Ovary (tissue), 9 donors: ENCODE data around the gene ATF2. TPM values are rescaled to one million over a fixed set of nuclear protein-coding genes. Genes with fewer than 3 reads are reported as not detected.

ENCODE experiments used
- DNase-seq, 5 donors: peaks; one replicate each; pipeline ENCODE4 v3.0.0-alpha.2; 2019 to 2020
- H3K27ac ChIP-seq, 2 donors: fragments of 200-600 bp; one replicate each; pipeline versions ENCODE4 v1.5.1 to v1.8.0; 2019 to 2022
- H3K27me3 ChIP-seq: fragments of 200-600 bp; one replicate; pipeline ENCODE4 v1.8.0; 2022
- H3K36me3 ChIP-seq: fragments of 200-600 bp; sonication (generic); one replicate; pipeline ENCODE4 v1.5.1; 2019
- H3K4me1 ChIP-seq: one replicate; pipeline ENCODE4 v1.8.1; 2013; ENCODE audit warnings: mild to moderate bottlenecking, moderate library complexity; ENCODE audit not compliant: insufficient read depth
- H3K4me3 ChIP-seq: fragments of 200-600 bp; sonication (generic); one replicate; pipeline ENCODE4 v1.5.1; 2017
- H3K9me3 ChIP-seq, 2 donors: fragments of 200-600 bp in 1 of 2; sonication (generic) in 1 of 2; one replicate each; pipeline versions ENCODE4 v1.5.1 to v1.8.1; 2013 to 2019; ENCODE audit warnings: mild to moderate bottlenecking in 1 of 2, moderate library complexity in 1 of 2
- EP300 ChIP-seq: sonication (generic); formaldehyde crosslinking; IDR thresholded peaks from one replicate; pipeline ENCODE4 v1.6.1; 2017; ENCODE audit warnings: antibody characterized with exemption
- POLR2A ChIP-seq: fragments of 450-650 bp; IDR thresholded peaks from one replicate; pipeline ENCODE4 v1.6.1; 2017; ENCODE audit warnings: antibody characterized with exemption, mild to moderate bottlenecking, moderate library complexity
- WGBS, 3 donors: extraction: QIAGEN DNeasy Blood & Tissue Kit in 1 of 3; methylation state at CpG; one replicate each; pipeline versions ENCODE4 v1.1.5 to v1.1.7; 2013 to 2017; 5-methylcytosine and 5-hydroxymethylcytosine counted together
- intact Hi-C, 4 donors: fragments of 100-400 bp; cut with DNase I; formaldehyde crosslinking; loops; one replicate each; pipeline versions ENCODE4 v1.11.0 to v1.15.1; 2022 to 2023
- polyA plus RNA-seq, 2 donors: library from polyadenylated mRNA; stranded (reverse); fragments of 200-250 nt in 1 of 2; fragments of 350-450 nt in 1 of 2; fragmentation: Illumina TruSeq in 1 of 2; extraction: RNeasy Lipid Tissue Mini Kit (QIAGEN cat#74804) in 1 of 2; gene quantifications; one replicate each; pipeline ENCODE4 v1.2.3, GENCODE V29; 2013 to 2014
- total RNA-seq, 7 donors: library from RNA; depleted of rRNA in 2 of 7; stranded (reverse); fragments of >200 nt in 2 of 7; fragmentation: NEBNext Ultra II Directional in 3 of 7; extraction: Animal tissue kit (Norgen Biotek cat#: 25700) in 3 of 7; gene quantifications; one replicate each; pipeline versions ENCODE4 v1.1.0 to v1.2.4, GENCODE V29; 2016 to 2023
- TF ChIP-seq, protein P1 (sequence below), 3 donors: fragments of 450-650 bp in 2 of 3; fragments of 200-600 bp in 1 of 3; IDR thresholded peaks; one replicate each; pipeline versions ENCODE4 v1.5.1 to v1.8.0; 2016 to 2022; ENCODE audit warnings: antibody characterized with exemption in 3 of 3, mild to moderate bottlenecking in 1 of 3
- donor health status: DM: no; HTN: no; CAD: no; lungs with moderate emphysema.
- donor health status: DM: no; HTN: no; CAD: no.
- donor health status: Bipolar disorder and iron deficiency.
- donor health status: DM: yes; HTN: yes; CAD: no.
- donor health status: DM: no; HTN: no; CAD: no.
- donor health status: DM: yes; HTN: yes; CAD: no.

The ATF2 gene
- total and polyA plus RNA-seq, 9 donors: 21.4 to 69.8 (median 54.5) TPM

- Histone ChIP-seq H3K4me3 (no peak overlapping the region), H3K36me3 (no peaks in the 10 kb centered on the region), H3K27ac (no peak overlapping the region), H3K27me3 (peaks cover 4% of the 10 kb centered on the region), H3K4me1 (no peaks in the 10 kb centered on the region), H3K9me3 (no peaks in the 10 kb centered on the region)
- WGBS, 3 donors: 84 to 92% (median 91%) methylated on average over 1 of the region's 1 CpG
- intact Hi-C loops: no loop called here
- no peak for DNase-seq
- TF ChIP-seq, protein P1, sequence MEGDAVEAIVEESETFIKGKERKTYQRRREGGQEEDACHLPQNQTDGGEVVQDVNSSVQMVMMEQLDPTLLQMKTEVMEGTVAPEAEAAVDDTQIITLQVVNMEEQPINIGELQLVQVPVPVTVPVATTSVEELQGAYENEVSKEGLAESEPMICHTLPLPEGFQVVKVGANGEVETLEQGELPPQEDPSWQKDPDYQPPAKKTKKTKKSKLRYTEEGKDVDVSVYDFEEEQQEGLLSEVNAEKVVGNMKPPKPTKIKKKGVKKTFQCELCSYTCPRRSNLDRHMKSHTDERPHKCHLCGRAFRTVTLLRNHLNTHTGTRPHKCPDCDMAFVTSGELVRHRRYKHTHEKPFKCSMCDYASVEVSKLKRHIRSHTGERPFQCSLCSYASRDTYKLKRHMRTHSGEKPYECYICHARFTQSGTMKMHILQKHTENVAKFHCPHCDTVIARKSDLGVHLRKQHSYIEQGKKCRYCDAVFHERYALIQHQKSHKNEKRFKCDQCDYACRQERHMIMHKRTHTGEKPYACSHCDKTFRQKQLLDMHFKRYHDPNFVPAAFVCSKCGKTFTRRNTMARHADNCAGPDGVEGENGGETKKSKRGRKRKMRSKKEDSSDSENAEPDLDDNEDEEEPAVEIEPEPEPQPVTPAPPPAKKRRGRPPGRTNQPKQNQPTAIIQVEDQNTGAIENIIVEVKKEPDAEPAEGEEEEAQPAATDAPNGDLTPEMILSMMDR (IDR thresholded peaks at IDR 0.05): no peak
- no peak for TF ChIP-seq EP300
- TF ChIP-seq POLR2A: no peak
These were observed 91.7 kb downstream of the ATF2 start for GRCh38 chr2:175076272-175076671.

DNA sequence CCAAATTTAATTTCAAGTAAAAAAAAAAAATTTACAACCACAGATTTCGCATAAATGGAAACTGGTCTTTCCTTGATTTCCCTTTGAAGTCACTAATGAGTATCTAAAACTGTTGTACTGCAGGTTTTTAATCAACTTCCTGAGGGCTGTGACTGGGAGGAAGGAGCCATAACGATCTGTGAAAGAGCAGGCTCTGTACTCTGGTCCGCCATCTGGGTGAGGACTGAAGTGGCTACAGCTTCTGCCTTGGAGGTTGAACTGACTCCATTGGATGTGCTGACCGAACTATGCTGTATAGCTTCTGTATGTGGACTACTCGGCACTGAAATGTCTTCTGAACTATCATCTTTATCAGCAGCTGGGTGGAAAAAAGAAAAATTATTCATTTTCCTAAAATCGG lies 93.5 kb downstream of the ATF2 start:
- Histone ChIP-seq H3K4me3 (no peak overlapping the region), H3K9me3 (no peaks in the 10 kb centered on the region), H3K4me1 (no peaks in the 10 kb centered on the region), H3K27me3 (peaks cover 4% of the 10 kb centered on the region), H3K27ac (no peak overlapping the region), H3K36me3 (no peaks in the 10 kb centered on the region)
- intact Hi-C loops: no loop called here
- TF ChIP-seq, protein P1 (IDR thresholded peaks at IDR 0.05): no peak
- TF ChIP-seq POLR2A: no peak
- no peak for TF ChIP-seq EP300
- 84 to 90% (median 88%) methylated on average over 6 of the region's 6 CpGs for WGBS, 3 donors
- no peak for DNase-seq

- no peak overlapping the region for H3K4me3 ChIP-seq
- no peaks in the 10 kb centered on the region for H3K9me3 ChIP-seq
- H3K27ac ChIP-seq: no peak overlapping the region
- TF ChIP-seq, protein P1 (IDR thresholded peaks at IDR 0.05): no peak
- TF ChIP-seq POLR2A (no peak), EP300 (no peak)
- no peaks in the 10 kb centered on the region for H3K36me3 ChIP-seq
- intact Hi-C loops: no loop called here
- no peak for DNase-seq
- H3K4me1 ChIP-seq: no peaks in the 10 kb centered on the region
- no peaks in the 10 kb centered on the region for H3K27me3 ChIP-seq
- WGBS, 3 donors: 84 to 96% (median 91%) methylated on average over 1 of the region's 1 CpG
These were observed 99.5 kb downstream of the ATF2 start for GRCh38 chr2:175068534-175068933.

GRCh38 chr2:175066411-175066810 lies 101.6 kb downstream of the ATF2 start:
- Histone ChIP-seq H3K4me1 (no peaks in the 10 kb centered on the region), H3K9me3 (no peaks in the 10 kb centered on the region), H3K4me3 (no peak overlapping the region), H3K27me3 (no peaks in the 10 kb centered on the region), H3K27ac (no peak overlapping the region), H3K36me3 (no peaks in the 10 kb centered on the region)
- DNase-seq: no peak
- intact Hi-C loops: no loop called here
- 88 to 92% (median 92%) methylated on average over 4 of the region's 4 CpGs for WGBS, 3 donors
- TF ChIP-seq, protein P1 (IDR thresholded peaks at IDR 0.05): no peak
- no peak for TF ChIP-seq EP300
- TF ChIP-seq POLR2A: no peak

- H3K27me3 ChIP-seq: no peaks in the 10 kb centered on the region
- DNase-seq: no peak
- intact Hi-C loops: no loop called here
- H3K27ac ChIP-seq: no peak overlapping the region
- TF ChIP-seq, protein P1 (IDR thresholded peaks at IDR 0.05): no peak
- no peak for TF ChIP-seq POLR2A
- 87 to 96% (median 89%) methylated on average over 5 of the region's 5 CpGs for WGBS, 3 donors
- H3K36me3 ChIP-seq: no peaks in the 10 kb centered on the region
- no peak overlapping the region for H3K4me3 ChIP-seq
- no peaks in the 10 kb centered on the region for H3K4me1 ChIP-seq
- H3K9me3 ChIP-seq: no peaks in the 10 kb centered on the region
These were observed 103.2 kb downstream of the ATF2 start for GRCh38 chr2:175064797-175065196.
